Gastrocnemius medialis (tissue), 4 donors: Measurements from ENCODE around the gene HBD. TPM values are rescaled to one million over a fixed set of nuclear protein-coding genes. Genes with fewer than 3 reads are reported as not detected.

Source experiments
- ATAC-seq, 2 donors: fragments of 150-250 bp; one replicate each; pipeline ENCODE4 v1.9.1; 2016
- DNase-seq, 2 donors: peaks; one replicate each; pipeline ENCODE4 v3.0.0-alpha.2; 2019
- H3K27ac ChIP-seq, 4 donors: fragments of 200-600 bp; sonication (generic); 1 replicate in 1 of 4; 2 replicates in 3 of 4; pipeline ENCODE4 v1.5.1; 2016 to 2018; ENCODE audit warnings: mild to moderate bottlenecking in 2 of 4, moderate library complexity in 1 of 4
- H3K27me3 ChIP-seq, 3 donors: fragments of 200-600 bp; sonication (generic) in 2 of 3; 1 replicate in 1 of 3; 2 replicates in 2 of 3; pipeline versions ENCODE4 v1.5.1 to v1.6.0; 2016 to 2019; ENCODE audit warnings: mild to moderate bottlenecking in 1 of 3, moderate library complexity in 1 of 3
- H3K36me3 ChIP-seq, 2 donors: fragments of 200-600 bp; sonication (generic) in 1 of 2; one replicate each; pipeline ENCODE4 v1.5.1; 2017 to 2018
- H3K4me1 ChIP-seq, 2 donors: fragments of 200-600 bp; sonication (generic) in 1 of 2; one replicate each; pipeline ENCODE4 v1.5.1; 2016 to 2017; ENCODE audit warnings: mild to moderate bottlenecking in 2 of 2
- H3K4me3 ChIP-seq, 4 donors: fragments of 200-600 bp; sonication (generic) in 3 of 4; 1 replicate in 1 of 4; 2 replicates in 3 of 4; pipeline ENCODE4 v1.5.1; 2016 to 2019; ENCODE audit warnings: mild to moderate bottlenecking in 2 of 4
- H3K9me3 ChIP-seq, 3 donors: fragments of 200-600 bp; sonication (generic) in 2 of 3; 1 replicate in 1 of 3; 2 replicates in 2 of 3; pipeline ENCODE4 v1.5.1; 2016 to 2019
- POLR2A ChIP-seq, 2 donors: fragments of 450-650 bp; IDR thresholded peaks; one replicate each; pipeline ENCODE4 v1.6.1; 2017; ENCODE audit warnings: antibody characterized with exemption in 2 of 2, mild to moderate bottlenecking in 2 of 2, moderate library complexity in 2 of 2
- in situ Hi-C, 4 donors: fragments of 200-750 bp; cut with MboI; loops; one replicate each; pipeline versions ENCODE4 v1.15.0 to v1.8.0; 2017; ENCODE audit warnings: low sequenced_read_pairs in 4 of 4
- intact Hi-C: fragments of 100-400 bp; cut with DNase I; formaldehyde crosslinking; loops from one replicate; pipeline ENCODE4 v1.15.1; 2023; ENCODE audit warnings: low total_unique reads
- total RNA-seq, 4 donors: library from RNA; depleted of rRNA; stranded (reverse); fragments of >200 nt; gene quantifications; one replicate each; pipeline versions ENCODE4 v1.1.0 to v1.2.3, GENCODE V29; 2016
- TF ChIP-seq, protein P1 (sequence below), 5 experiments: fragments of 450-650 bp in 3 of 5; fragments of 200-600 bp in 2 of 5; sonication (generic) in 2 of 5; IDR thresholded peaks in 4 of 5; conservative IDR thresholded peaks in 1 of 5; 1 replicate in 4 of 5; 2 replicates in 1 of 5; pipeline ENCODE4 v1.5.1; 2016 to 2019; ENCODE audit warnings: antibody characterized with exemption in 5 of 5, mild to moderate bottlenecking in 3 of 5, moderate library complexity in 3 of 5

The HBD gene
- total RNA-seq, 4 donors from 2014 or later, result not detected

- H3K4me3 ChIP-seq, result no peak overlapping the region
- no peak for ATAC-seq
- H3K9me3 ChIP-seq, result no peaks in the 10 kb centered on the region
- in situ Hi-C loops (no loop called here), intact Hi-C loops (no loop called here)
- no peak for DNase-seq
- H3K36me3 ChIP-seq, result no peaks in the 10 kb centered on the region
- no peaks in the 10 kb centered on the region for H3K4me1 ChIP-seq
- no peaks in the 10 kb centered on the region for H3K27me3 ChIP-seq
- TF ChIP-seq, protein P1, sequence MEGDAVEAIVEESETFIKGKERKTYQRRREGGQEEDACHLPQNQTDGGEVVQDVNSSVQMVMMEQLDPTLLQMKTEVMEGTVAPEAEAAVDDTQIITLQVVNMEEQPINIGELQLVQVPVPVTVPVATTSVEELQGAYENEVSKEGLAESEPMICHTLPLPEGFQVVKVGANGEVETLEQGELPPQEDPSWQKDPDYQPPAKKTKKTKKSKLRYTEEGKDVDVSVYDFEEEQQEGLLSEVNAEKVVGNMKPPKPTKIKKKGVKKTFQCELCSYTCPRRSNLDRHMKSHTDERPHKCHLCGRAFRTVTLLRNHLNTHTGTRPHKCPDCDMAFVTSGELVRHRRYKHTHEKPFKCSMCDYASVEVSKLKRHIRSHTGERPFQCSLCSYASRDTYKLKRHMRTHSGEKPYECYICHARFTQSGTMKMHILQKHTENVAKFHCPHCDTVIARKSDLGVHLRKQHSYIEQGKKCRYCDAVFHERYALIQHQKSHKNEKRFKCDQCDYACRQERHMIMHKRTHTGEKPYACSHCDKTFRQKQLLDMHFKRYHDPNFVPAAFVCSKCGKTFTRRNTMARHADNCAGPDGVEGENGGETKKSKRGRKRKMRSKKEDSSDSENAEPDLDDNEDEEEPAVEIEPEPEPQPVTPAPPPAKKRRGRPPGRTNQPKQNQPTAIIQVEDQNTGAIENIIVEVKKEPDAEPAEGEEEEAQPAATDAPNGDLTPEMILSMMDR (IDR thresholded peaks at IDR 0.05 in 4 of 5, conservative IDR thresholded peaks at IDR 0.05 in 1 of 5), result no peak
- no peak for TF ChIP-seq POLR2A (IDR thresholded peaks at IDR 0.05)
- H3K27ac ChIP-seq, result no peak overlapping the region
Observed at GRCh38 chr11:5233307-5233706, 976 bp downstream of the HBD start.

DNA sequence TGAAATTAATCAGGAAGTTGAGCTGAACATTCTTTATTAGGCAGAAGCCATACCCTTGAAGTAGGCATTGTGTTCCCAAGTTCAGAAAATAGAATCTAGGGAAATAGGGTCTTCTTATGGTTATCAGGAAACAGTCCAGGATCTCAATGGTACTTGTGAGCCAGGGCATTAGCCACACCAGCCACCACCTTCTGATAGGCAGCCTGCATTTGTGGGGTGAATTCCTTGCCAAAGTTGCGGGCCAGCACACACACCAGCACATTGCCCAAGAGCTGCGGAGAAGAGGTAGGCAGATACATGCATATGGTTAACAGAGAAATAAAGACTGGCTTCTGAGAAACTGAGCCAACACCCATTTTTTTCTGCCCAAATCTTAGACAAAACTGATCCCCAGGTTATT lies 1.5 kb downstream of the HBD start:
- no peaks in the 10 kb centered on the region for H3K4me1 ChIP-seq
- intact Hi-C loops (no loop called here), in situ Hi-C loops (no loop called here)
- DNase-seq, result no peak
- no peak for ATAC-seq
- H3K27ac ChIP-seq, result no peak overlapping the region
- no peaks in the 10 kb centered on the region for H3K36me3 ChIP-seq
- TF ChIP-seq POLR2A (IDR thresholded peaks at IDR 0.05), result no peak
- TF ChIP-seq, protein P1 (IDR thresholded peaks at IDR 0.05 in 4 of 5, conservative IDR thresholded peaks at IDR 0.05 in 1 of 5), result no peak
- H3K9me3 ChIP-seq, result no peaks in the 10 kb centered on the region
- H3K27me3 ChIP-seq, result no peaks in the 10 kb centered on the region
- H3K4me3 ChIP-seq, result no peak overlapping the region

GRCh38 chr11:5232176-5232575 lies 2.1 kb downstream of the HBD start:
- Histone ChIP-seq H3K4me1 (no peaks in the 10 kb centered on the region), H3K36me3 (no peaks in the 10 kb centered on the region), H3K27ac (no peak overlapping the region), H3K9me3 (no peaks in the 10 kb centered on the region), H3K27me3 (no peaks in the 10 kb centered on the region), H3K4me3 (no peak overlapping the region)
- DNase-seq (no peak), ATAC-seq (no peak)
- in situ Hi-C loops, result no loop called here
- intact Hi-C loops, result no loop called here
- no peak for TF ChIP-seq POLR2A (IDR thresholded peaks at IDR 0.05)
- TF ChIP-seq, protein P1 (IDR thresholded peaks at IDR 0.05 in 4 of 5, conservative IDR thresholded peaks at IDR 0.05 in 1 of 5), result no peak

- no peak overlapping the region for H3K4me3 ChIP-seq
- in situ Hi-C loops (no loop called here), intact Hi-C loops (no loop called here)
- H3K4me1 ChIP-seq, result no peaks in the 10 kb centered on the region
- DNase-seq (no peak), ATAC-seq (no peak)
- no peak for TF ChIP-seq POLR2A (IDR thresholded peaks at IDR 0.05)
- TF ChIP-seq, protein P1 (IDR thresholded peaks at IDR 0.05 in 4 of 5, conservative IDR thresholded peaks at IDR 0.05 in 1 of 5), result no peak
- H3K27ac ChIP-seq, result no peak overlapping the region
- H3K36me3 ChIP-seq, result no peaks in the 10 kb centered on the region
- H3K9me3 ChIP-seq, result no peaks in the 10 kb centered on the region
- no peaks in the 10 kb centered on the region for H3K27me3 ChIP-seq
Observed at GRCh38 chr11:5231111-5231510, 3.2 kb downstream of the HBD start.

- no peaks in the 10 kb centered on the region for H3K9me3 ChIP-seq
- no peak overlapping the region for H3K4me3 ChIP-seq
- H3K27me3 ChIP-seq, result no peaks in the 10 kb centered on the region
- H3K4me1 ChIP-seq, result no peaks in the 10 kb centered on the region
- no peaks in the 10 kb centered on the region for H3K36me3 ChIP-seq
- ATAC-seq, result no peak
- no peak for DNase-seq
- no peak for TF ChIP-seq POLR2A (IDR thresholded peaks at IDR 0.05)
- TF ChIP-seq, protein P1 (IDR thresholded peaks at IDR 0.05 in 4 of 5, conservative IDR thresholded peaks at IDR 0.05 in 1 of 5), result no peak
- in situ Hi-C loops (no loop called here), intact Hi-C loops (no loop called here)
- H3K27ac ChIP-seq, result no peak overlapping the region
Observed at GRCh38 chr11:5230266-5230665, 4.0 kb downstream of the HBD start.
